ENCODE measurements around the gene CLIP4.

Gene CLIP4

GRCh38 chr2:29226375-29226774, 111.2 kb downstream of the CLIP4 start:
- Histone ChIP-seq H3K9me3 (ENCODE audit: control insufficient read depth in 1 of 2, low read length in 2 of 2) (no peaks in the 10 kb centered on the region), H3K27me3 (ENCODE audit: control insufficient read depth in 1 of 2, insufficient read depth in 2 of 2, low read length in 2 of 2) (peaks cover 4% of the 10 kb centered on the region in 2 donors), H3K4me1 (ENCODE audit: control insufficient read depth in 1 of 2, insufficient read depth in 2 of 2, low read length in 2 of 2) (no peaks in the 10 kb centered on the region), H3K9ac (ENCODE audit: low read depth in 1 of 2, low read length in 2 of 2) (no peak overlapping the region), H3K27ac (ENCODE audit: low read depth, low read length) (no peak overlapping the region), H3K36me3 (ENCODE audit: control insufficient read depth in 1 of 2, insufficient read depth in 2 of 2, low read length in 2 of 2) (no peaks in the 10 kb centered on the region), H3K4me3 (ENCODE audit: low read depth in 1 of 2, low read length in 2 of 2) (no peak overlapping the region)

DNA sequence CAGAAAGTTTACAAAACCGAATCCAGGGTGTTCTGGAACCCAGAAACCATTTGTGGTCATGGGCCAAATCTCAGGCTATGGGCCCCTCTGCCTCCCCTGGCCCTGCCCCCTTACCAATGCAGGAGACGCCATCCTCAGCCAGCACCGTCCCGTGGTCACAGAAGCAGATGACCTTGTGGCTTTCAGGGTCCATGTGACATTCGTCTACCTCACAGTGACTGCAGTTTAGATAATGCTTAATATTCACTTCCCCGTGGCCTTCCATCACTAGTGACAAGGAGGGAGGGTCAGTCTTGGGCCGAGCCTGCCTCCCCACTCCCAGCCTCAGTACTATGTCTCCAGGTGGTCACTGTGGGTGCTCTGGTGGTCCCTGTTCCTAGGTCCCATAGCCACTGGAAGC, 111.6 kb downstream of the CLIP4 start:
- Histone ChIP-seq H3K9me3 (ENCODE audit: control insufficient read depth in 1 of 2, low read length in 2 of 2) (no peaks in the 10 kb centered on the region), H3K27me3 (ENCODE audit: control insufficient read depth in 1 of 2, insufficient read depth in 2 of 2, low read length in 2 of 2) (peaks cover 4% of the 10 kb centered on the region in 2 donors), H3K9ac (ENCODE audit: low read depth in 1 of 2, low read length in 2 of 2) (no peak overlapping the region), H3K4me1 (ENCODE audit: control insufficient read depth in 1 of 2, insufficient read depth in 2 of 2, low read length in 2 of 2) (no peaks in the 10 kb centered on the region), H3K36me3 (ENCODE audit: control insufficient read depth in 1 of 2, insufficient read depth in 2 of 2, low read length in 2 of 2) (no peaks in the 10 kb centered on the region), H3K27ac (ENCODE audit: low read depth, low read length) (no peak overlapping the region), H3K4me3 (ENCODE audit: low read depth in 1 of 2, low read length in 2 of 2) (no peak overlapping the region)

GRCh38 chr2:29227935-29228675, 112.9 kb downstream of the CLIP4 start:
- H3K9ac ChIP-seq (ENCODE audit: low read depth in 1 of 2, low read length in 2 of 2) = no peak overlapping the region
- no peak overlapping the region for H3K4me3 ChIP-seq (ENCODE audit: low read depth in 1 of 2, low read length in 2 of 2)
- peaks cover 4% of the 10 kb centered on the region in 2 donors for H3K27me3 ChIP-seq (ENCODE audit: control insufficient read depth in 1 of 2, insufficient read depth in 2 of 2, low read length in 2 of 2)
- H3K36me3 ChIP-seq (ENCODE audit: control insufficient read depth in 1 of 2, insufficient read depth in 2 of 2, low read length in 2 of 2) = no peaks in the 10 kb centered on the region
- no peak overlapping the region for H3K27ac ChIP-seq (ENCODE audit: low read depth, low read length)
- no peaks in the 10 kb centered on the region for H3K4me1 ChIP-seq (ENCODE audit: control insufficient read depth in 1 of 2, insufficient read depth in 2 of 2, low read length in 2 of 2)
- H3K9me3 ChIP-seq (ENCODE audit: control insufficient read depth in 1 of 2, low read length in 2 of 2) = no peaks in the 10 kb centered on the region

DNA sequence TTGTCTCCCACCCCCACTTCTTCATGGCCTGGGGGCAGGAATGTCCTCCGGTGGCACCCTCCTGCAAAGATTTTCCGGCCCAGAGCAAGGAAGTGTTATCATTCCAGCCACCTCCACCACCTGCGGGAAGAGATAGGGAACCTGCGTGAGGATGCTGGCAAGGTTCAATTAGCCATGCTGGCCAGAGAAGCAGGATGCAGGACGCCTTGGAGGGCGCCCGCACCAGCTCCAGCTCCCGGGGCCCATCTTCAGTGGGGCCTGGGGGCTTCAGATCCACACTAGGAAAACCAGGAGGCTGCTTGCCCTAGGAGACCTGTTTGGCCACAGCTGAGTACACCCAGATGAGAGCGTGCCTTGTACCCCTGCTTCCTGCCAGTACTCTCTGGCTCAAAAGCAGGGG, 113.7 kb downstream of the CLIP4 start:
- Histone ChIP-seq H3K4me1 (ENCODE audit: control insufficient read depth in 1 of 2, insufficient read depth in 2 of 2, low read length in 2 of 2) (no peaks in the 10 kb centered on the region), H3K9ac (ENCODE audit: low read depth in 1 of 2, low read length in 2 of 2) (no peak overlapping the region)

GRCh38 chr2:29229640-29230039, 114.4 kb downstream of the CLIP4 start:
- Histone ChIP-seq H3K27me3 (ENCODE audit: control insufficient read depth in 1 of 2, insufficient read depth in 2 of 2, low read length in 2 of 2) (peaks cover 4% of the 10 kb centered on the region in 2 donors), H3K9ac (ENCODE audit: low read depth in 1 of 2, low read length in 2 of 2) (no peak overlapping the region)

More for the DNA sequence above, 113.7 kb downstream of the CLIP4 start:
- Histone ChIP-seq H3K27ac (ENCODE audit: low read depth, low read length) (no peak overlapping the region), H3K4me3 (ENCODE audit: low read depth in 1 of 2, low read length in 2 of 2) (no peak overlapping the region), H3K36me3 (ENCODE audit: control insufficient read depth in 1 of 2, insufficient read depth in 2 of 2, low read length in 2 of 2) (no peaks in the 10 kb centered on the region), H3K27me3 (ENCODE audit: control insufficient read depth in 1 of 2, insufficient read depth in 2 of 2, low read length in 2 of 2) (peaks cover 4% of the 10 kb centered on the region in 2 donors), H3K9me3 (ENCODE audit: control insufficient read depth in 1 of 2, low read length in 2 of 2) (no peaks in the 10 kb centered on the region)

GRCh38 chr2:29232041-29232440, 116.8 kb downstream of the CLIP4 start:
- Histone ChIP-seq H3K36me3 (ENCODE audit: control insufficient read depth in 1 of 2, insufficient read depth in 2 of 2, low read length in 2 of 2) (no peaks in the 10 kb centered on the region), H3K4me3 (ENCODE audit: low read depth in 1 of 2, low read length in 2 of 2) (no peak overlapping the region), H3K27me3 (ENCODE audit: control insufficient read depth in 1 of 2, insufficient read depth in 2 of 2, low read length in 2 of 2) (peaks cover 4% of the 10 kb centered on the region in 2 donors), H3K4me1 (ENCODE audit: control insufficient read depth in 1 of 2, insufficient read depth in 2 of 2, low read length in 2 of 2) (no peaks in the 10 kb centered on the region), H3K27ac (ENCODE audit: low read depth, low read length) (no peak overlapping the region), H3K9ac (ENCODE audit: low read depth in 1 of 2, low read length in 2 of 2) (no peak overlapping the region), H3K9me3 (ENCODE audit: control insufficient read depth in 1 of 2, low read length in 2 of 2) (no peaks in the 10 kb centered on the region)

More at GRCh38 chr2:29229640-29230039, 114.4 kb downstream of the CLIP4 start:
- no peaks in the 10 kb centered on the region for H3K4me1 ChIP-seq (ENCODE audit: control insufficient read depth in 1 of 2, insufficient read depth in 2 of 2, low read length in 2 of 2)
- no peak overlapping the region for H3K4me3 ChIP-seq (ENCODE audit: low read depth in 1 of 2, low read length in 2 of 2)
- H3K27ac ChIP-seq (ENCODE audit: low read depth, low read length) = no peak overlapping the region
- H3K36me3 ChIP-seq (ENCODE audit: control insufficient read depth in 1 of 2, insufficient read depth in 2 of 2, low read length in 2 of 2) = no peaks in the 10 kb centered on the region
- H3K9me3 ChIP-seq (ENCODE audit: control insufficient read depth in 1 of 2, low read length in 2 of 2) = no peaks in the 10 kb centered on the region

DNA sequence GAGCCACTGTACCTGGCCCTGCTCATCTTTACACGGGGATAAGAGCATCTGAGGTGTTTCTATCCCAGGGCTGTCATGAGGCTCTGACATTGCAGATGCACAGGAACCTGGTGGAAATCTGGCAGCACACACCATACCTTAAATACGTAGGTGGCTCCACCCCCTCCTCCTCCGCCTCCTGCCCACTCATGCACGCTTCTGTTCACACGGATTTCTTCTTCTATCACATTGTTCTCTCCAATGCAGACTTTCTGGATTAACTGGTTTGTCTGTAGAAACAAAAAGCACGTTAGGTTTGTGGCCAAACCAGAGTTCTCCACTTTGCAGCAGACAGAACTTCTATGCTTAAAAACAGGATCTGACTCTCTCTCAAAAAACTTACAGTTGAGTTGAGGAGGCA, 118.2 kb downstream of the CLIP4 start:
- no peaks in the 10 kb centered on the region for H3K9me3 ChIP-seq (ENCODE audit: control insufficient read depth in 1 of 2, low read length in 2 of 2)
- H3K4me1 ChIP-seq (ENCODE audit: control insufficient read depth in 1 of 2, insufficient read depth in 2 of 2, low read length in 2 of 2) = no peaks in the 10 kb centered on the region
- H3K9ac ChIP-seq (ENCODE audit: low read depth in 1 of 2, low read length in 2 of 2) = no peak overlapping the region
- no peak overlapping the region for H3K4me3 ChIP-seq (ENCODE audit: low read depth in 1 of 2, low read length in 2 of 2)
- no peak overlapping the region for H3K27ac ChIP-seq (ENCODE audit: low read depth, low read length)
- no peaks in the 10 kb centered on the region for H3K27me3 ChIP-seq (ENCODE audit: control insufficient read depth in 1 of 2, insufficient read depth in 2 of 2, low read length in 2 of 2)
- no peaks in the 10 kb centered on the region for H3K36me3 ChIP-seq (ENCODE audit: control insufficient read depth in 1 of 2, insufficient read depth in 2 of 2, low read length in 2 of 2)

- Histone ChIP-seq H3K9me3 (ENCODE audit: control insufficient read depth in 1 of 2, low read length in 2 of 2) (no peaks in the 10 kb centered on the region), H3K27ac (ENCODE audit: low read depth, low read length) (no peak overlapping the region), H3K36me3 (ENCODE audit: control insufficient read depth in 1 of 2, insufficient read depth in 2 of 2, low read length in 2 of 2) (no peaks in the 10 kb centered on the region), H3K4me3 (ENCODE audit: low read depth in 1 of 2, low read length in 2 of 2) (no peak overlapping the region), H3K4me1 (ENCODE audit: control insufficient read depth in 1 of 2, insufficient read depth in 2 of 2, low read length in 2 of 2) (no peaks in the 10 kb centered on the region), H3K9ac (ENCODE audit: low read depth in 1 of 2, low read length in 2 of 2) (no peak overlapping the region), H3K27me3 (ENCODE audit: control insufficient read depth in 1 of 2, insufficient read depth in 2 of 2, low read length in 2 of 2) (no peaks in the 10 kb centered on the region)
Measured at GRCh38 chr2:29235411-29235810, 120.2 kb downstream of the CLIP4 start.

DNA sequence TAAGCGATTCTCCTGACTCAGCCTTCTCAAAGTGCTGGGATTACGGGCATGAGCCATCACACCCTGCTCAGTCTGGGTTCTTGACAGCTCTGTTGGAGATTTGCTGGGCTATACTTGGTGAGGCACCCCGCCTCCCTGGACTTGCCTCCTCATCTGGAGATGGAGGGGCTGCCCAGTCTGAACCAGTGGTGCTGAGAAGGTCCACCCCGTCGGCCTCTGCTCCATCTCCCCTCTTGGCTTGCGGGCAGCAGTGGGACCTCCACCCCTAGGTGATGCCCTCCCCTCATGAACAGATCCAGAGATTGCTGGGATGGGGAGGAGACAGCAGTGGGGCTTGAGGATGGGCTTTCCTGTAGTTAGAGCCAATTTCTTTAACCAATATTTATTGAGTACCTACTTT, 120.9 kb downstream of the CLIP4 start:
- Histone ChIP-seq H3K27me3 (ENCODE audit: control insufficient read depth in 1 of 2, insufficient read depth in 2 of 2, low read length in 2 of 2) (no peaks in the 10 kb centered on the region), H3K9ac (ENCODE audit: low read depth in 1 of 2, low read length in 2 of 2) (no peak overlapping the region), H3K27ac (ENCODE audit: low read depth, low read length) (no peak overlapping the region), H3K4me1 (ENCODE audit: control insufficient read depth in 1 of 2, insufficient read depth in 2 of 2, low read length in 2 of 2) (no peaks in the 10 kb centered on the region), H3K4me3 (ENCODE audit: low read depth in 1 of 2, low read length in 2 of 2) (no peak overlapping the region), H3K36me3 (ENCODE audit: control insufficient read depth in 1 of 2, insufficient read depth in 2 of 2, low read length in 2 of 2) (no peaks in the 10 kb centered on the region), H3K9me3 (ENCODE audit: control insufficient read depth in 1 of 2, low read length in 2 of 2) (no peaks in the 10 kb centered on the region)

- no peak overlapping the region for H3K27ac ChIP-seq (ENCODE audit: low read depth, low read length)
- H3K9ac ChIP-seq (ENCODE audit: low read depth in 1 of 2, low read length in 2 of 2) = no peak overlapping the region
- no peaks in the 10 kb centered on the region for H3K9me3 ChIP-seq (ENCODE audit: control insufficient read depth in 1 of 2, low read length in 2 of 2)
- no peaks in the 10 kb centered on the region for H3K4me1 ChIP-seq (ENCODE audit: control insufficient read depth in 1 of 2, insufficient read depth in 2 of 2, low read length in 2 of 2)
- no peaks in the 10 kb centered on the region for H3K36me3 ChIP-seq (ENCODE audit: control insufficient read depth in 1 of 2, insufficient read depth in 2 of 2, low read length in 2 of 2)
- H3K27me3 ChIP-seq (ENCODE audit: control insufficient read depth in 1 of 2, insufficient read depth in 2 of 2, low read length in 2 of 2) = no peaks in the 10 kb centered on the region
- H3K4me3 ChIP-seq (ENCODE audit: low read depth in 1 of 2, low read length in 2 of 2) = no peak overlapping the region
Measured at GRCh38 chr2:29238497-29238896, 123.3 kb downstream of the CLIP4 start.

Data from duodenal mucosa (tissue), 2 donors.